ENCODE results near the gene PSMD12.

- no peak for TF ChIP-seq REST (IDR thresholded peaks at IDR 0.05; ENCODE audit: insufficient read depth in 1 of 2, low read depth in 2 of 2, low read length in 2 of 2)
- no peak for TF ChIP-seq SIN3A (IDR thresholded peaks at IDR 0.05; ENCODE audit: borderline replicate concordance, insufficient read depth, low read length)
- TF ChIP-seq FOXP2 (optimal IDR thresholded peaks at IDR 0.05; ENCODE audit: borderline replicate concordance, extremely low read depth, extremely low read length, insufficient read depth): no peak
Observed at GRCh38 chr17:67290244-67290643, 76.1 kb downstream of the PSMD12 start.

Data from PFSK-1 (cell line).